Measurements from ENCODE around the gene GNB1L.

Gene GNB1L

GRCh38 chr22:19842393-19843106, 12.1 kb downstream of the GNB1L start:
- peaks cover 15% of the 10 kb centered on the region for H3K79me2 ChIP-seq (ENCODE audit: low read length)
- no peak for TF ChIP-seq EZH2 (optimal IDR thresholded peaks at IDR 0.05; ENCODE audit: low read depth, low read length)
- no peak for TF ChIP-seq EZH2phosphoT487 (IDR thresholded peaks at IDR 0.05; ENCODE audit: low read length)
- TF ChIP-seq, protein P1, sequence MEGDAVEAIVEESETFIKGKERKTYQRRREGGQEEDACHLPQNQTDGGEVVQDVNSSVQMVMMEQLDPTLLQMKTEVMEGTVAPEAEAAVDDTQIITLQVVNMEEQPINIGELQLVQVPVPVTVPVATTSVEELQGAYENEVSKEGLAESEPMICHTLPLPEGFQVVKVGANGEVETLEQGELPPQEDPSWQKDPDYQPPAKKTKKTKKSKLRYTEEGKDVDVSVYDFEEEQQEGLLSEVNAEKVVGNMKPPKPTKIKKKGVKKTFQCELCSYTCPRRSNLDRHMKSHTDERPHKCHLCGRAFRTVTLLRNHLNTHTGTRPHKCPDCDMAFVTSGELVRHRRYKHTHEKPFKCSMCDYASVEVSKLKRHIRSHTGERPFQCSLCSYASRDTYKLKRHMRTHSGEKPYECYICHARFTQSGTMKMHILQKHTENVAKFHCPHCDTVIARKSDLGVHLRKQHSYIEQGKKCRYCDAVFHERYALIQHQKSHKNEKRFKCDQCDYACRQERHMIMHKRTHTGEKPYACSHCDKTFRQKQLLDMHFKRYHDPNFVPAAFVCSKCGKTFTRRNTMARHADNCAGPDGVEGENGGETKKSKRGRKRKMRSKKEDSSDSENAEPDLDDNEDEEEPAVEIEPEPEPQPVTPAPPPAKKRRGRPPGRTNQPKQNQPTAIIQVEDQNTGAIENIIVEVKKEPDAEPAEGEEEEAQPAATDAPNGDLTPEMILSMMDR (IDR thresholded peaks at IDR 0.05; ENCODE audit: low read length) = no peak
- H3K9me3 ChIP-seq (replicated peaks; ENCODE audit: insufficient read depth, low read length) = no peaks in the 10 kb centered on the region
- no peaks in the 10 kb centered on the region for H3K27me3 ChIP-seq (replicated peaks; ENCODE audit: insufficient read depth, low read length)
- no peak overlapping the region for H3K27ac ChIP-seq (ENCODE audit: low read length)
- 0 out of 2 replicates have a peak, but pooled peaks cover 3% of the 10 kb centered on the region for H4K20me1 ChIP-seq (ENCODE audit: insufficient read depth, low read length)
- H3K9ac ChIP-seq (ENCODE audit: low read length) = no peak overlapping the region
- DNase-seq = no peak
- H3K9me2 ChIP-seq (replicated peaks; ENCODE audit: insufficient read depth, low read length) = no peaks in the 10 kb centered on the region
- H3K4me1 ChIP-seq (ENCODE audit: low read length) = no peaks in the 10 kb centered on the region
- no peaks in the 10 kb centered on the region for H3K36me3 ChIP-seq (replicated peaks; ENCODE audit: insufficient read depth, low read length)
- H2AFZ ChIP-seq (ENCODE audit: low read length) = no peak overlapping the region
- H3K4me2 ChIP-seq (ENCODE audit: low read depth, low read length) = no peak overlapping the region
- H3K4me3 ChIP-seq (ENCODE audit: low read length) = no peak overlapping the region
- H3F3A ChIP-seq (ENCODE audit: insufficient read depth, low read length) = no peaks in the 10 kb centered on the region

GRCh38 chr22:19841641-19842392, 12.9 kb downstream of the GNB1L start:
- no peak overlapping the region for H3K27ac ChIP-seq (ENCODE audit: low read length)
- no peaks in the 10 kb centered on the region for H3F3A ChIP-seq (ENCODE audit: insufficient read depth, low read length)
- no peak overlapping the region for H2AFZ ChIP-seq (ENCODE audit: low read length)
- no peak overlapping the region for H3K9ac ChIP-seq (ENCODE audit: low read length)
- no peaks in the 10 kb centered on the region for H3K9me2 ChIP-seq (replicated peaks; ENCODE audit: insufficient read depth, low read length)
- H3K4me2 ChIP-seq (ENCODE audit: low read depth, low read length) = no peak overlapping the region
- H4K20me1 ChIP-seq (ENCODE audit: insufficient read depth, low read length) = 0 out of 2 replicates have a peak, but pooled peaks cover 3% of the 10 kb centered on the region
- DNase-seq = no peak
- peaks cover 11% of the 10 kb centered on the region for H3K79me2 ChIP-seq (ENCODE audit: low read length)
- no peaks in the 10 kb centered on the region for H3K36me3 ChIP-seq (replicated peaks; ENCODE audit: insufficient read depth, low read length)
- no peaks in the 10 kb centered on the region for H3K27me3 ChIP-seq (replicated peaks; ENCODE audit: insufficient read depth, low read length)
- H3K9me3 ChIP-seq (replicated peaks; ENCODE audit: insufficient read depth, low read length) = no peaks in the 10 kb centered on the region
- TF ChIP-seq EZH2phosphoT487 (IDR thresholded peaks at IDR 0.05; ENCODE audit: low read length) (no peak), EZH2 (optimal IDR thresholded peaks at IDR 0.05; ENCODE audit: low read depth, low read length) (no peak)
- TF ChIP-seq, protein P1 (IDR thresholded peaks at IDR 0.05; ENCODE audit: low read length) = no peak
- H3K4me3 ChIP-seq (ENCODE audit: low read length) = no peak overlapping the region
- H3K4me1 ChIP-seq (ENCODE audit: low read length) = no peaks in the 10 kb centered on the region

DNA sequence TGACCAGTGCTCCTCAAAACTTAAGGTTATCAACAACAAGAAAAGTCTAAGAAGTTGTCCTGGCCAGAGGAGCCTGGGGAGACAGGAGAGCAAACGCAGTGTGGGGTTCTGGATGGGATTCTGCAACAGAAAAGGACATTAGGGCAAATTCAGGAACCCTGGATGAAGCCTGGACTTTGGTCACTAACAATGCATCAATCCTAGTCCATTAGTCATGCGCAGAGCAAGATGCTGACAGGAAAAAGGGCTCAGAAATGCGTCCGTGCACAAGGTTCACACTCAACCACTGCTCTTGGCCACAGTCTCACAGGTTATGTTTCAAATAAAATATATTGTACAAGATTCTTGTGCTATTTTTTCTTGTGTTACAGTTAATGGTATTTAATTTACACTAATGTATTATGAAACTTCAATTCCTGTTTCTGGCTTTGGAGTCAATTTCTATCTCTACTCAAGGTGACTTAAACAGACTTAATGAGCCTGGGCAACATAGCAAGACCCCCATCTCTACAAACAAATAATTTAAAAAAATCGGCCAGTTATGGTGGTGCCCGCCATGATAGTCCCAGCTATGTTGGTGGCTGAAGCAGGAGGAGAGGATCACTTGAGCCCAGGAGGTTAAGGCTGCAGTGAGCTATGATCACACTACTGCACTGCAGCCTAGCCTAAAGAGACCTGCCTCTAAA, 13.6 kb downstream of the GNB1L start:
- Histone ChIP-seq H3K27ac (ENCODE audit: low read length) (no peak overlapping the region), H3K27me3 (replicated peaks; ENCODE audit: insufficient read depth, low read length) (no peaks in the 10 kb centered on the region), H3K4me3 (ENCODE audit: low read length) (no peak overlapping the region), H3K9me3 (replicated peaks; ENCODE audit: insufficient read depth, low read length) (no peaks in the 10 kb centered on the region), H3F3A (ENCODE audit: insufficient read depth, low read length) (no peaks in the 10 kb centered on the region), H3K4me1 (ENCODE audit: low read length) (no peaks in the 10 kb centered on the region), H3K4me2 (ENCODE audit: low read depth, low read length) (no peak overlapping the region), H3K9ac (ENCODE audit: low read length) (no peak overlapping the region), H3K9me2 (replicated peaks; ENCODE audit: insufficient read depth, low read length) (no peaks in the 10 kb centered on the region), H3K79me2 (ENCODE audit: low read length) (0 out of 2 replicates have a peak, but pooled peaks cover 6% of the 10 kb centered on the region), H3K36me3 (replicated peaks; ENCODE audit: insufficient read depth, low read length) (no peaks in the 10 kb centered on the region), H2AFZ (ENCODE audit: low read length) (no peak overlapping the region), H4K20me1 (ENCODE audit: insufficient read depth, low read length) (0 out of 2 replicates have a peak, but pooled peaks cover 3% of the 10 kb centered on the region)
- TF ChIP-seq, protein P1 (IDR thresholded peaks at IDR 0.05; ENCODE audit: low read length) = no peak
- TF ChIP-seq EZH2 (optimal IDR thresholded peaks at IDR 0.05; ENCODE audit: low read depth, low read length) = no peak
- no peak for TF ChIP-seq EZH2phosphoT487 (IDR thresholded peaks at IDR 0.05; ENCODE audit: low read length)
- DNase-seq = no peak
